Ramos (cell line): ENCODE data around the gene PRDM2.

Experiments
- in situ Hi-C: fragments of 300-500 bp; cut with MboI; formaldehyde crosslinking; loops from one replicate; pipeline ENCODE4 v1.14.3; 2022; ENCODE audit warnings: low sequenced_read_pairs; ENCODE audit not compliant: unreplicated experiment

PRDM2 gene

GRCh38 chr1:13783551-13783950 is 83.6 kb downstream of the PRDM2 start:
- in situ Hi-C loops = no loop called here

- in situ Hi-C loops = no loop called here
These were observed 85.0 kb downstream of the PRDM2 start for GRCh38 chr1:13784971-13785370.

GRCh38 chr1:13786541-13786940 is 86.6 kb downstream of the PRDM2 start:
- in situ Hi-C loops = no loop called here

- in situ Hi-C loops = no loop called here
These were observed 88.8 kb downstream of the PRDM2 start for GRCh38 chr1:13788795-13789194.

GRCh38 chr1:13790290-13791030 is 90.5 kb downstream of the PRDM2 start:
- in situ Hi-C loops = no loop called here

GRCh38 chr1:13792419-13792818 is 92.4 kb downstream of the PRDM2 start:
- in situ Hi-C loops = no loop called here

GRCh38 chr1:13793088-13793730 is 93.2 kb downstream of the PRDM2 start:
- in situ Hi-C loops = no loop called here

- in situ Hi-C loops = no loop called here
These were observed 94.5 kb downstream of the PRDM2 start for GRCh38 chr1:13794231-13795187.

GRCh38 chr1:13797397-13797796 is 97.4 kb downstream of the PRDM2 start:
- in situ Hi-C loops = no loop called here

GRCh38 chr1:13798120-13798519 is 98.1 kb downstream of the PRDM2 start:
- in situ Hi-C loops = no loop called here

GRCh38 chr1:13799502-13800283 is 99.7 kb downstream of the PRDM2 start:
- in situ Hi-C loops = no loop called here

- in situ Hi-C loops = no loop called here
These were observed 101.2 kb downstream of the PRDM2 start for GRCh38 chr1:13801232-13801631.

- in situ Hi-C loops = no loop called here
These were observed 101.9 kb downstream of the PRDM2 start for GRCh38 chr1:13801655-13802486.

GRCh38 chr1:13802782-13803545 is 103.0 kb downstream of the PRDM2 start:
- in situ Hi-C loops = no loop called here

- in situ Hi-C loops = no loop called here
These were observed 103.7 kb downstream of the PRDM2 start for GRCh38 chr1:13803546-13804239.

GRCh38 chr1:13804240-13804633 is 104.2 kb downstream of the PRDM2 start:
- in situ Hi-C loops = no loop called here

- in situ Hi-C loops = loop anchor here (5.0 kb wide), 1 partner anchor 143 kb away; no protein-coding TSS in a partner anchor
These were observed 105.4 kb downstream of the PRDM2 start for GRCh38 chr1:13805431-13805830.

- in situ Hi-C loops = loop anchor here (5.0 kb wide), 1 partner anchor 144 kb away; no protein-coding TSS in a partner anchor
These were observed 106.1 kb downstream of the PRDM2 start for GRCh38 chr1:13806108-13806507.
